ENCODE results near the gene TMEM178A.

- TF ChIP-seq CTCF (IDR thresholded peaks at IDR 0.05) (no peak), POLR2A (IDR thresholded peaks at IDR 0.05) (no peak)
Observed at GRCh38 chr2:39704540-39704939, 38.8 kb downstream of the TMEM178A start.
